ENCODE measurements around the gene GNAT2. TPM values are rescaled to one million over a fixed set of nuclear protein-coding genes. Genes with fewer than 3 reads are reported as not detected.
A peak's percentile ranks its signal among the peaks of the same experiment; 100 is the strongest.

The GNAT2 gene
- total and polyA plus RNA-seq, 10 of the 15 experiments (the other 5 are each of a cell fraction or from before 2014, with no cell fraction given) = 0.08 to 1.3 (median 0.41) TPM

DNA sequence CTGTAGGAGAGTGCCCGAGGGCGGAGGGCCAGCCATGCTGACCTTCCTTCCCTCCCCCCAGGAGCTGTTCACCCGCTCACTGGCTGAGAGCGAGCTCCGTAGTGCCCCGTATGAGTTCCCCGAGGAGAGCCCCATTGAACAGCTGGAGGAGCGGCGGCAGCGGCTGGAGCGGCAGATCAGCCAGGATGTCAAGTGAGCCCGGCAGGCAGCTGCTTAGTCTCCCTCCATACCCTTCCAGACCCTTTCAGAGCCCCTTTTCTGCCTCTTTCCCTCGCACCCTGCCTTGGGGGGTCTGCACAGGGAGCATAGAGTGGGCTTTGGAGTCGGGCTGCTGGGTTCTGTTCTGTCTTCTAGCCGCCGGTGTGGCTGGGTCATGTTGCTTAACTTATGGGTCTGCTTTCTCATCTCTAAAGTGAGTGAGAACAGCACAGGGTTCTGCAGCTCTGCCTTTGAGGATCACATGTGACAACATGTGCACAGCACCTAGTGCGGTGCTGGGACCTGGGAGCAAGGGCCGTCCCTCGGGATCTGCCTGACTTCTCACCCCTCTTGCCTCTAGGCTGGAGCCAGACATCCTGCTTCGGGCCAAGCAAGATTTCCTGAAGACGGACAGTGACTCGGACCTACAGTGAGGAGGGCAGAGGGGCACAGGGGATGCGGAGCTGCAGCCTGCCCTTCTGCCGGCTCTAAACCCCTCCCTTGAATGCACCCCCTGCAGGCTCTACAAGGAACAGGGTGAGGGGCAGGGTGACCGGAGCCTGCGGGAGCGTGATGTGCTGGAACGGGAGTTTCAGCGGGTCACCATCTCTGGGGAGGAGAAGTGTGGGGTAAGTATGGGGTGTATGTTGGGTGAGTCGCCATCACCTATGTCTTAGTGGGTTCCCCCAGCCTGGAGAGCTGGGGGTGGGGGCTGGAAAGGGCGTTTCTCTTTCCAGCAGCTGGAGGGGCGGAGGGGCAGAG lies 6.5 kb upstream of the GNAT2 start:
- Histone ChIP-seq H4K20me1 (ENCODE audit: control insufficient read depth, insufficient read depth) (no peaks in the 10 kb centered on the region), H3K4me2 (ENCODE audit: control insufficient read depth, insufficient read depth) (no peak overlapping the region), H2AFZ (ENCODE audit: control insufficient read depth, low read depth, low read length) (no peak overlapping the region), H3K9me3 (replicated peaks; ENCODE audit: control insufficient read depth, insufficient read depth, low read length) (no peaks in the 10 kb centered on the region), H3K9ac (ENCODE audit: control insufficient read depth, insufficient read depth, low read length) (no peak overlapping the region), H3K27me3 (replicated peaks in 1 of 2; ENCODE audit: control insufficient read depth in 2 of 2, insufficient read depth in 2 of 2, low read length in 1 of 2) (no peaks in the 10 kb centered on the region), H3K4me1 (ENCODE audit: control insufficient read depth, insufficient read depth, low read length) (peaks cover 30% of the 10 kb centered on the region), H3K36me3 (ENCODE audit: control insufficient read depth in 2 of 2, insufficient read depth in 2 of 2, low read length in 1 of 2) (peaks cover 3 to 20% of the 10 kb centered on the region in 2 experiments; a peak in 3 of 4 replicates), H3K4me3 (no peak overlapping the region), H3K79me2 (ENCODE audit: control insufficient read depth, insufficient read depth, low read length) (peaks cover 39% of the 10 kb centered on the region), H3K27ac (ENCODE audit: control insufficient read depth, insufficient read depth) (no peak overlapping the region)
- WGBS (ENCODE audit: insufficient coverage, insufficient replicate concordance, low lambda C conversion rate, missing lambda C conversion rate) = 96% methylated on average over 32 of the region's 32 CpGs
- POLR2A ChIA-PET = interaction anchor here (2.2 kb wide), 1 partner anchor 77 kb away, joined by 14 read pairs; the partner anchor contains the start of gene GNAI3
- in situ Hi-C loops (cut with MboI) (no loop called here), intact Hi-C loops (cut with micrococcal nuclease; ENCODE audit: unreplicated experiment) (no loop called here)
- RAD21 ChIA-PET (ENCODE audit: unreplicated experiment) = interaction anchor here (1.3 to 2.7 kb wide), 2 partner anchors 77 to 79 kb away, joined by 5 to 15 read pairs; partner anchors contain the start of gene GNAI3
- no TSS peak for BruUV-seq (replicated peaks)
- SMC1A ChIA-PET (ENCODE audit: uncharacterized antibody, unreplicated experiment) = interaction anchor here (2.3 kb wide), 1 partner anchor 77 kb away, joined by 13 read pairs; the partner anchor contains the start of gene GNAI3
- FAIRE-seq (no peak), ATAC-seq (no peak), DNase-seq (ENCODE audit: low read depth, low spot score) (no peak)
- TF ChIP-seq POLR2A (IDR thresholded peaks at IDR 0.05; ENCODE audit: low read depth, low read length) (0 out of 2 replicates have a peak, but pooled peaks have one; percentile 8), TCF7 (IDR thresholded peaks at IDR 0.05; ENCODE audit: borderline replicate concordance) (no peak)
- TF ChIP-seq, protein P1, sequence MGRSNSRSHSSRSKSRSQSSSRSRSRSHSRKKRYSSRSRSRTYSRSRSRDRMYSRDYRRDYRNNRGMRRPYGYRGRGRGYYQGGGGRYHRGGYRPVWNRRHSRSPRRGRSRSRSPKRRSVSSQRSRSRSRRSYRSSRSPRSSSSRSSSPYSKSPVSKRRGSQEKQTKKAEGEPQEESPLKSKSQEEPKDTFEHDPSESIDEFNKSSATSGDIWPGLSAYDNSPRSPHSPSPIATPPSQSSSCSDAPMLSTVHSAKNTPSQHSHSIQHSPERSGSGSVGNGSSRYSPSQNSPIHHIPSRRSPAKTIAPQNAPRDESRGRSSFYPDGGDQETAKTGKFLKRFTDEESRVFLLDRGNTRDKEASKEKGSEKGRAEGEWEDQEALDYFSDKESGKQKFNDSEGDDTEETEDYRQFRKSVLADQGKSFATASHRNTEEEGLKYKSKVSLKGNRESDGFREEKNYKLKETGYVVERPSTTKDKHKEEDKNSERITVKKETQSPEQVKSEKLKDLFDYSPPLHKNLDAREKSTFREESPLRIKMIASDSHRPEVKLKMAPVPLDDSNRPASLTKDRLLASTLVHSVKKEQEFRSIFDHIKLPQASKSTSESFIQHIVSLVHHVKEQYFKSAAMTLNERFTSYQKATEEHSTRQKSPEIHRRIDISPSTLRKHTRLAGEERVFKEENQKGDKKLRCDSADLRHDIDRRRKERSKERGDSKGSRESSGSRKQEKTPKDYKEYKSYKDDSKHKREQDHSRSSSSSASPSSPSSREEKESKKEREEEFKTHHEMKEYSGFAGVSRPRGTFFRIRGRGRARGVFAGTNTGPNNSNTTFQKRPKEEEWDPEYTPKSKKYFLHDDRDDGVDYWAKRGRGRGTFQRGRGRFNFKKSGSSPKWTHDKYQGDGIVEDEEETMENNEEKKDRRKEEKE (IDR thresholded peaks at IDR 0.05) = no peak
- CTCF ChIA-PET = interaction anchor here (1.4 to 6.3 kb wide), 5 partner anchors 10 to 403 kb away, joined by 4 to 38 read pairs (median 5); partner anchors contain the start of gene GNAI3

Data from GM12878 (cell line).